HS-27A (cell line): ENCODE results near the gene LRP1-AS.
A peak's percentile ranks its signal among the peaks of the same experiment; 100 is the strongest.

Source experiments
- DNase-seq: peaks from one replicate; pipeline ENCODE4 v3.0.0-alpha.2; 2012; ENCODE audit warnings: low read depth, missing footprints

LRP1-AS gene

DNA sequence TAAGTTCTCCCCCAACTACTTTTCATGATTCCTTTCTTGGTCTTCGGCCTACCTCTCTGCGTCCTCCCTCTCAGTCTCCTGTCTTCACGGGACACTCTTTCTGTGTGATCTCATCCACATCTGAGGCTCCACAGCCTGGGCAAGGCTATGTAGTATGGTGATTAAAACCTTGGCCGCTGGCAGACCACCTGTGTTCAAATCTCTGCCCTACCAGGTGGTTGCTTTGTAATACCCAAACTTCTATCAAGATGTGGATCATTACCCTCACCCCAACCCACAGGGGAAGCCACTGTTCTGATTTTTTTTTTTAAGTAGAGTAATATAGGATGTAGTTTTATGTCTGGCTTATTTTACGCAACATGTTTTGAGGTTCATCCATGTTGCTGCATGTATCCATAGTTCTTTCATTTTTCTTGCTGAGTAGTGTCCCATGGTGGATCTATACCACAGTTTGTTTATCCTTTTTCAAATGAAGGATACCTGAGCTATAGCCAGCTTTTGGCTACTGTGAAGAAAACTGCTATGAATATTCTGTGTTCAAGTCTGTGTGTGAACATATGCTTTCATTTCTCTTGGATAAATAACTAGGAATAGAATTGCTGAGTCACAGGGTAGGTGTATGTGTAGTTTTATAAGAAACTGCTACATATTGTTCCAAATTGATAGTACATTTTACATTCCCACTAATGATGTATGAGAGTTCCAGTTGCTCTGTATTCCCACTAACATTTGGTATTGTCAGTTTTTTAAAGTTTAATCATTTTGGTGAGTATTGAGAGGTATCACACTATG is 27.9 kb downstream of the LRP1-AS start:
- DNase-seq: no peak

DNA sequence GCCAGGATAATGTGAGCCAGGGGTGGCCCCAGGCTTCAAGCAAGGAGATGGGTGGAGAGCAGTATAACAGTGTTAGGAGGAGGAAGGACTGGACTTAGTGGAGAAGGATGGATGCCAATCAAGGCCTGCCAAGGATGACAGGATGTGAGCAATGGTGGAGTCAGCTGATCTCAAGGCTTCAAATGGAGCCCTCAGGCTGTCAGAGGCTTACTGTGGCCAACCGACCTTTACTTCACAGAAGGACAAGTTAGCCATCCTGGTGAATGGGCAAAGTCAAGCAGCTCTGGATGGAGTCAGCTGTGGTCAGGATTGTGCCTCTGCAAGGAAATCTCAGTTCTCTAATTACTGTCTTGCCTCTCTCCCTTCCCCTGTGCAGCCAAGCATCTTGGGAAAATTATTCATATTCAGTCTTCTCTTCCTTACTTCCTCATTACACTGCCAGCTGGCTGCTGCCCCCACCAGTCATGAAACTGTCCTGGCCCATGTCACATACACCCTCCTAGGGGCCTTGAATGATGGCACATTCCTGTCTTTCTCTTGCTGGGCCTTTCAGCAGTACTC is 28.6 kb downstream of the LRP1-AS start:
- no peak for DNase-seq

DNA sequence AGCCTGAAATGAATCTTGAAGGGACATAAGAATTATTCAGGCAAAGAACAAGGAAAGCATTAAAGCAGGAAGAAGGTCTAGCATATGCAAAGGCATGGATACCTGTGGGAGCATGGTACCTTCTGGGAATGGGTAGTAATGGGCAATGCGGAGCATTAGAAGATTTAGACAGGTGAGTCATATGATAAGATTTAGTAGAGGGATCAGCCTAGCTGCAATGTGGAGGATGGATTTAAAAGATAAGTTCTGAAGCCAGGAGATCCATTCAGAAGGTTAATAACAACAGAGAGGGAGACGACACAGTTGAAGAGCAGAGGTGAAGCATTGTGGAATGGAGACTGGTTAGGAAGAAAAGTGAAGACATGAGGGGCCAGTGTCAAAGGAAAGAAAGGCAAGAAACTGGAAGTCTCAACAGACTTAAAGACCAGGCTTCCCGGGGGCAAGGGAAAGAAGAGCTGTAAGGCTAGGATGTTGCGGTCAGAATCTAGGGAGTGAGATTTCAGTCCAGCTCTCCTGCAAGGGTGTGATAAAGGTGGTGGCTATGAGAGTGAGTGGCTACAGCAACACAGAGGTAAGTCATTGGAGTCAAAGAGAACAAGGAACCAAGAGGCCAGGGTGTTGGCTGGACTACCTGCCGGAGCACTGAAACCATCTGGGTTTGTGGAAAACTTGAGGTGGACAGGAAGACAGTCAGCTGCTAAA is 30.7 kb downstream of the LRP1-AS start:
- no peak for DNase-seq

DNA sequence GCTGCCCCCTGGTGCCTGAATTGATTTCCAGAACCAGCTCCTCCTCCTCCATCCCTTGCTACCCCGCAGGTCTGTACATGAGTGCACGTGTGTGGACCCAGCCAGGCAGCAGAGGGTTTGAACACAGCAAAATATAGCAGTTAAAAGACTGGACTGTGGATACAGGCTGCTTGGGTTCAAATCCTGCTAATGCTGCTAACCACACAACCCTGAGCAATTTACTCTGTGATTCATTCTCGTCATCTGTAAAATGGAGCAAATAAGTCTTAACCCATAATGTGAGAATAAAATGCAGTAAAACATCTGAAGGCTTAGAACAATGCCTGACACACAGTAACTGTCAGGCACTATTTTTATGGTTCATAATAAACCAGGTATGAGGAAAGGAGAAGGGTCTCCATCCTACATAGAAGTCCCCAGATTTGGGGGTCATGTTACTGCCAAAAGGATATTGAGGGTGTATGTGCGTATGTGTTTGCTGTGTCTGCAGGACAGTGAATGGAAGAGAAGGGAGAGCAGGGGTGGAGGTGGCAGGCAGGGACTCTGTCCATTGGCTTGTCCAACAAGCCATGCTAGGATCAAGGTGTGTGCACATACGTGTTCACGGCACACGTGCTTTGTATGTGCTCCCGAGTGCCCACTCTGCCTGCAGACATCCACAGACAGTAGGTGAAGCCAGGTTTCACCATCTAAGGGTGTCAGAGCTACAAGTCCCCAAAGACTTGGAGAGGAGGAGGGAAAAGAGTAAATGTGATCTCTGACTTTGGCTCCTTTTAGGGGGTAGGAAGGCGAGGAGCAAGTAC is 34.7 kb downstream of the LRP1-AS start:
- DNase-seq: no peak

DNA sequence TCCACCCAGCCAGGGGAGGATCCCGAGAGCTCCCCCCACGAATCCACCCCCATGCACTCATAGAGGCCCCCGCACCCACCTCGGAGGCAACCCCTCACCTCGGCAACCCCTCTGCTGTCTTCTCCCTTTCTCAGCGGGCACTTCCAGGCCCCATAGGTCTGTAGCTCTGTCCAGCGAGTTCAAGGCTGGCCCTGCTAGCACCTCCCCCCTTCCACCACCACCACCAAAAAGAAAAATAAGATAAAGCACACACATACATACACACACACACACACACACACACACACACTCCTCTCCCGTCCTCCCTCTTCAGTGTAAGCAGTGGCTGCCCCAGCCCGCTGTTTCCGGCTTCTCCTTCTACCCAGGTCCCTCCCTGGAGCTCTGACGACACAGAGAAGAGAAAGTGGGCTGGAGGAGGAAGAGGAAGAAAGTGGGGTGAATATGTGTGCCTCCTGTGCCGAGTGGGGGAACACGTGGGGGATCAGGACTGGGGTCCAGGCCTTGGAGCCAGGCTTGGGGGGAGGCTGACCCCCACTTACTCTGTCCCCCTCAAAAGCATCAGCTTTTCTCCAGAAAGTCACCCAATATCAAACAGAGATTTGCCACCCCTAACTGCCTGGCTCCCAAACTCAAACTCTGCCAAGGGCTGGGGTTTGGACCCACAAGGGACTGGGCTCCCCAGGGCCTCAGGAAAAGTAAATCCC is 36.2 kb downstream of the LRP1-AS start, which contains the start of gene STAT6:
TSS of gene STAT6 (minus strand) at position 332 of the 704 bp plus-strand sequence. CDS start 3,084 bp downstream, outside the sequence.
- DNase-seq: peak; percentile 51

DNA sequence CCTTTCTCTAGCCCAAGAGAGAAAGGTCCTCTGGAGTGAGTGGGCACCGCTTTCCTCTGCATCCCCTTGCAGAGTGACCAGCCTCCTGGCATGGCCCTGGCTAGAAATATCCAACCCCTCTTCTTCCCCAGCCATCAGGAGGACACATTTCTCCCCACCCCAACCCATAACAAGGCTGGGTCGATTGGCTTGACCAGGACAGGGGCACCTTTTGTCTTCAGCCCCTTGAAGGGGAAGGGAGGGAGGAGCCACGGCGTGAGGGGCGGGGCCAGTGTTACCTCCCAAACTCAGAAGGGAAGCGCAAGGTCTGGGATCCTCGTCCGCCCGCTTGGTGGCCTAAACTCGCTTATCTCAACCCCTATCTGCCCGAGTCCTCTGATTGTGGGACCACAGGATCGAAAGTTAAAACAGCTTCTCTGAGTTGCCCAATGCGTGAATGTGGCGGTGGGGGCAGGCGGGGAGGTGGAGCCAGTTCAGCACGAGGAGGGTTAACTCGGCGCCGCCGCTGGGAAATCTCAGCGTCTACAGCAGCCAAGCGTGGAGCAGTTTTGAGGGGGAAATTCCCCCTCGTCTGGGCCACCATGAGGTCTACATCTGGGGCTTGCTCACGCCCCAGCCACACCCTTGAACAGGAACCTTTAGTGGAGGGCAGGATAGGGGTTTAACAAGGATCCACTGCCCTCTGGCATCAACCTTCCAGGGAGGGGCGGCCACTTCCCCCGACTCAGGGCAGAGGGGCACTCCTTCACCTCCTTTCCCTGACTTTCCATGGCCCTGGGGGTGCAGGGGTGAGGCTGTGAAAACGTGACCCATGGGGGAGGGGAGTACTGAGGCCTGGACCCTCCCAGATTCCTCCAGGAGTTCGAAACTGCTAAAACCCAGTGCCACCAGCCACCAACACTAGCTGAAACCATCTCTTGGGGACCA is 37.1 kb downstream of the LRP1-AS start:
- DNase-seq: peak; percentile 30

DNA sequence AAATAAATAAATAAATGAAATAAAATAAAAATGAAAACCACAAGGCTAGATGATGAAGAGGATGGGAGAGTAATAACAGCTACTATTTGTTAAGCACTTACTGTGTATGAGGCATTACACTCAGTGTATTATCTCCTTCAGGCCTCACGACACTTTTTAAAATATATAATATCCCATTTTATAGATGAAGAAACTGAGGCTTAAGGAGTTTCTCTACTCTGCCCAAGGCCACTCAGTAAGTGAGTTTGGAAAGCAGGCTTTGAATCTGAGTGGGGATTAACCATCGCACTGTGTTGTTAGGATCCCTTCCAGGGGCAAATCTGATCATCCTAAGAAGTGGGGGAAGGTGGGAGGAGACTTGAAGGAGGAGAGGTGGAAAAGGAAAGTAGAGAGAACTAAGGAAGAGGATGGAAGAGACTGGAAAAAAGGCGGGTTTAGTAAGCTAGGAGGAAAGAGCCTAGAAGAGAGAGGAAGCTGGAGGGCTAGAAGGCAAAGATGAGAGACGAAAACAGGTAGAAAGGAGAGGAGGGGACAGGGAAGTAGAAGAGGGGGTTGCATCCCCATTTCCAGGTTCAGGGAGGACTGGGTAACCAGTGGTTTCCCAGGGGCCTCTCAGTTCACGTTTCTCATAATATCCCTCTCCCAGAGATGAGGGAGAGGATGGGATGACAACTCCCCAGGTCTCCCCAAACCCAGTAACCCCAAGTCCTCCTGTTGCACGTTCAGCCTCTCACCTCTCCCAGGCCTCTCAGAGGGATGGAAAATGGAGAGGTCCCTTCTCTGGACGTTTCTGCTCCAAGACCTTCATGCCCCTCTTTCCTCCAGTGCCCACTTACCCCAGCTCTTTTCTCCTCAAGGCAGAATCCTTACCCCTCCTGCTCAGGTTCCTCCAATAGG is 38.0 kb downstream of the LRP1-AS start:
- DNase-seq: no peak

DNA sequence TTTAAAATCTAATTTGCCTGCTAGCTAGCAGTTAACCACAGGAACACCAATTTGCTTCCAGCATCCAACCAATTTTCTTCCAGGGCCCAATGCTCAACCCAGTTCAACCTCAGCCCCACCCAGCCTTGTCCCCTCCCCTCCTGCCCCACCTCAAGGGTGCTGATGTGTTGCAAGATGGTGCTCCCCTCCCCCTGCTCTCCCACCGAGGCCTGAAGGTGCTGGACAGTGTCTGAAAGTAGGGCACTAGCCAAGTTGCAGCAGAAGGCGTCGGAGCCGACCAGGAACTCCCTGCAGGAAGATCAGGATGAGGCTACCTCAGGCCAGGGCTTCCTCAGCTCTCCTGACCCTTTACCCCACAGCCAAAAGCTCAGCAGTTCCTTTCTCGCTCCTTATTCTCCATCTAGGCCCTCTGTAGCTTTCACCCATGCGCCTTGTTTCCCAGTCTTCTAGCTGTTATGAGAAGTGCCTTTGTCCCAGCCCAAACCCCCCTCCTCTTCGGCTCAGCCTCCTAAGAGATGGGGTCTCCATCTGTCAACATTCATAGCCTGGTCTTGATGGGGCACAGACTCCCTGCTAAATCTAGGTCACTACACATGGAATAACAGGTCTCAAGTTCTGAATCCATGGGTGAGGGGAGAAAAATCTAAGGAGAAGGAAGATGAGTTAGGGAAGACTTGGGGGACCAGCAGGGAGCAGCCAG is 39.8 kb downstream of the LRP1-AS start:
- DNase-seq: no peak

DNA sequence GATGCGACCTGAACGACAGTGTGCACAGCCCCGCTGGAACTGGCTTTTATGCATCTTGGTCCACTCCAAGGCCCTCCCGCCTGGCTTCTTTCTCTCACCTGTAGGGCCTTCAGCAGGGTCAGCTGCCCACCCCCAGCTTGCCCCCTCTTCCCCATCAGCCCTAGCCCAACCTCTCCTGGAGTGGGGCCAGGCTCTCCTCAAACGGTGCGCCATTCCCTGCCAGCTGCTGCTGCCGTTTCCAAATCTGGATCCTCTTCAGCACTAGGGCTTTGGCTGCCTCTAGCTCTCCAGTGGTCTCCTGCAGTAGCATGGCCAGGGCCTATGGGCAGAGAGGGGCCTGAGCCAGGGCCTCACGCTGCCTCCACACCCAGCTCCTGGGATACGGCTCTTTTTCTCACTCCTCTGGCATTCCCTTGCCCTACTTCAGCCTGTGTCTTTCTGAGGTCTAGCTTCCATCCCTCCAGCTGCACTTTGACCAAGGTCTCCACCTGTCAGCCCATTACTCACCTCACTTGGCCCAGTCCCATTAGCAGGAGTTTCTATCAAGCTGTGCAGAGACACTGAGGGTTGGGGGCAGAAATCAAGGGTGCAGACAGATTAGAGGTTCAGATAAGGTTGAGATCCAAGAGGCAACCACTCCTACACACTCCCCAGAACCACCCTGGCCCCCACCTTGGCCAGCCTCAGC is 41.3 kb downstream of the LRP1-AS start:
- no peak for DNase-seq

DNA sequence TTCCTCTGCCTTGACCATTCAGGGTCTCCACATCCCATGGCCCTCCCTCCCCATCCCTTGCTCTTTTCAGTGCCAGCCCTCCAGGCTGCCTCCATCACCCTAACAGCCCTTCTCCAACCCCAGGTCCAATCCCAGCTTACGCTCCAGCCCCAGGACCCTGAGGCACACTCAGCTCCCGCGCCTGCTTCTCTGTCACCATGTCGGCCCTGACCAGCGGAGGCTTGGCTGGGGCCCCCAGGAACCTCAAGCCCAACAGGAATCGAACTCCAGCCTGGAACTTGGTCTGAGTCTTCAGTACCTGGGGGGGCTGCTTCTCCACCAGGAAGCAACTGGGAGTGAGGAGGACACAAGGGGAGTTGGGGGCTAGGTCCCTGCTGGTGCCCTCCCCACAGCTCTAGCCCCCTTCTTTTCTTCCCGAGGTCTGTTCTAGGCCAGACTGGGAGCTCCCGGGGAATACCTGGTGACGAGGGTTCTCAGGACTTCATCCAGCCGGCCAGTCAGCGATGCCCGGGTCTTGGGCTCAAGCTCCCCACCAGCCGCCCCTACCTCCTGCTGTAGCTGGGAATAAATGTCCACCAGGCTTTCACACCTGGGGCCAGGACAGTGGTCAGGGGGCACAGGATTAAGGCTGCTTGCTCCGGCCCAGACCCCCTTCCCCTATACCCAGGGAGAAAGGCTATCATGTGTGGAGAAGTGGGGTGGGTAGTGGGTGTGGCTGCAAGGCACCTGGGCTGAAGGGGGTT is 42.2 kb downstream of the LRP1-AS start:
- no peak for DNase-seq

DNA sequence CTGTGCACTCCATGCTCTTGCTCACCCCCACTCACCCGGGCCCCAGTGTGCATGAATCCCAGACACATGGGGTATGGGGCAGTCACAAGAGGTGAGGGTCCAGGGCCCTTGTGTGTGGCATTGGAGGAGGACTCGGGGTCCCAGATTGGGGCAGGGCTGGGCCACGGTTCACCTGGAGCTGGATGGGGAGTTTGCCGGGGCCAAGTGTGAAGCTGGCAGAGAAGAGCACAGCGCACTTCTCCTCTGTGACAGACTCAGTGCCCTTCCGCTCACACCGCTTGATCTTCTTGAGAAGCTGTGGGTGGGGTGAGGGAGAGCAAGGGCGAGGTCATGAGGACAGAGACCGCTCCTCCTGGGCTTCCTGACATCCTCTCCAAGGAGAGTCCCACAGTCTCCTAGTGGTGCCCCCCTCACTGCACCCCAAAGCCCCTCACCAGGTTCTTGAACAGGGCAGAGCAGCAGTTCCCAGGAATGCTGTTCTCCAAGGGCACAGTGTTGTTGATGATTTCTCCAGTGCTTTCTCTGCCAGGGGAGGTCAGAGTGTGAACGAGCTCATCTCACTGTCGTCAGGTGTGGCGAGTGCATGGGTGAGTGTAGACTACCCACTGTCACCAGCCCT is 43.0 kb downstream of the LRP1-AS start:
- no peak for DNase-seq

DNA sequence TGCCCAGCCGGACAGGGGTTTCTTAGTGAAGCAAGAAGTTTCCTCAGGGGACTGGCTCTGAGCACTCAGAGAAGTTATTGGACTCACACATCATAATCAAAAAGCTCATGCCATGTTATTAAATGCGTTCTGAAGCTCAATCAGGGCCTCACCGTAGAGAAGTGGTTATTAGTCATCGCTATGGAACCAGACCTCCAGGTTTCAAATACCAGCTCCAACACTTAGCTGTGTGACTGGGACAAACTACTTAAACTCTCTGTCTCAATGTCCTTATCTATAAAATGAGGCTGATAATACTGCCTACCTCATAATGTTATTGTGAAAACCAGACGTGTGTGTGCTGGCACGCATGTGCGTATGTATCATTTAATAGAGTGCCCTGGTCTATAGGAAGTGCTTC is 43.6 kb downstream of the LRP1-AS start:
- no peak for DNase-seq

DNA sequence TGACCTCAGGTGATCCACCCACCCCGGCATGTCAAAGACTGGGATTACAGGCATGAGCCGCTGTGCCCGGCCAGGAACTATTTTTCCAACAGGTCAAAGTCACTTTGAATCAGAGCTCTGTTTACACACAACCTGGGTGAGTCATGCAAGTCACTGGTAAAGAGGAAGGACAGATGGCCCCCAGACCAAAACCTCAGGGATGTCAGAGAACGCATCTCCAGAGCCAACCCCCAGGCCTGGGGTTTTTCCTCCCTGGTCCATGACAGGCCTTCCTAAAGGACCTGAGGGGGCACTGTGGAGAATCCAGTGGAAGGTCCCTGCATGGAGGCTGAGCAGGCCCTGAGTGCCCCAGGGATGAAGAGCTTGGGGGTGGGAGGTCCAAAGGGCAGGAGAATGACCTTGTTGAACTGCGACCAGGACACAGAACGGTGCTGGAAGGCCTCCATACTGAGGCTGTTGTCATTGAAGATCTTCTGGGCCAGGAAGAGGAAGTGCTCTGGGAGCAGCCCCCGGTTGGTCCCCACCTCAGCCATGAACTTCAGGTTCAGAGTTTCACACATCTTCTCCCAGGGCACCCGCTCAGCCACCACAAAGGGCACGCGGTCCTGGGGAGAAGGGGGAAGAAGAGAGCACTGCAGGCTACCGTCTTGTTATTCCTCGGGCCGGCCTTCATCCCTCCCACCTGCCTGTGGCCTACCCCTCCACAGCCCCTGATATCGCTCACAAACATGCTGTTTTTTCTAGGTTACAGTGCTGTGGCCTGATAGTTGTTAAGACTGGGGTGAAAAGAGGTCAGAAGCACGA is 45.3 kb downstream of the LRP1-AS start:
- no peak for DNase-seq

DNA sequence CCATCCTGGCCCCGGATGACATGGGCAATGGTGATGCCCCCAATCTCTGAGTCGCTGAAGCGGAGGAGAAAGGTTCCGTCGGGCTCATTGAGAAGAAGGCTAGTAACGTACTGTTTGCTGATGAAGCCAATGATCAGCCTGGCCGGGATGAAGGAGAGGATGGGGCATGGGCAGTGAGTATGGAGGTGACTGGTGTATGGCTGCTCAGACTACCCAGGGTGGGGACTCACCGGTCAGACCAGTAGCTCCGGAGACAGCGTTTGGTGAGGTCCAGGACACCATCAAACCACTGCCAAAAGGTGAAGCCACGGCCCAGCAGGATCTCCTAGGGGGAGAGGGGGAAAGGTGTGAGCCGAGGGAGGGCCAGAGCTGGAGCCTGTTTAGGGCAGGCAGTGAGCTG is 47.7 kb downstream of the LRP1-AS start:
- DNase-seq: no peak

DNA sequence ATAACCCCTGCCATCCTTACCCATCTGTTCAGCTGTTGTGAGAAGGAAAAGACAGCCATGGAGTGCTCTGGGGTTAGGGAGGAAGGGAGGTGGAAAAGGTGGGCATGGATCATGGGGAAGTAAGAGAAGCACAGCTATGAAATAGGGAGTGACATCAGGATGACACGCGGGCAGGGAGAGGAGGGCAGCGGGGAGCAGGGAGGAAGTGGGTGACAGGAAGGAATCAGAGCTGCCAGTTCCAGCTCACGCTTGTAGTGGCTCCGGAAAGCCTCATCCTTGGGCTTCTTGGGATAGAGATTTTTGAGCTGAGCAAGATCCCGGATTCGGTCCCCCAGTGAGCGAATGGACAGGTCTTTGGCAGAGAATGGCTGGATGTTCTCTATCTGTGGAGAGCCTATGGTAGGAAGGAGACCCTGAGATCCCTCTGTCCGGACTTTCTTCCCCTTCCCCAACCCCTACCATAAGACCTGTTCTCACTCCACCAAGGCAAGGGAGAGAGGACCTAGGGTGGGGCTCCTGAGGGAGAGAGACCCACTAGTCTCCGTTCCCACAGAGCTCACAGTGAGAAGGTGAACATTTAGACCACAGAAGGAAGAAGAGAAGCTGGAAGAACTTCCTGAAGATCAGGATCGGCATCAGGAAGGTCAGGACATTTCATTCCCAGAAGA is 48.2 kb downstream of the LRP1-AS start:
- DNase-seq: no peak

DNA sequence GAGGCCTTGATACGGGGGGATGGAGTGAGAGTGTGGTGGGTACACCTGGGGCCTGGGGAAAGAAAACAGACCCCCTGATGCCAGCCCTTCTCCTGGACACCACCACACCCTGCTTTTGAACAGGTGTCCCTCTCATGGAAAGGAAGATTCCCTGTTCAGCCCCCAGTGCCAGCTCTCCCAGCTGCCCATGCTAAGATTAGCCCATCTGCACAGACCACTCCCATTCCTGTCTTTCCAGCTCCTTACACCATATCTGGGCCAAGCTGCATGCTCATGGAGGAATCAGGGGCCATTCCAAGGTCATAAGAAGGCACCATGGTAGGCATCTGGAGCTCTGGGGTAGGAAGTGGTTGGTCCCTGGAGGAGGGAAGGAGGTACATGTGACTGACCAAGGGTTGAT is 48.9 kb downstream of the LRP1-AS start:
- no peak for DNase-seq
